NAMALWA (cell line): ENCODE measurements around the gene CSRNP3.
"Not testable (repeated sequence)": the region's sequence is repeated elsewhere in the genome, so short reads cannot be mapped to it uniquely, and the experiment has no call there.

Source experiments
- DNase-seq: peaks from one replicate; pipeline ENCODE4 v3.0.0-alpha.2; 2015; ENCODE audit warnings: low spot score

CSRNP3 gene

DNA sequence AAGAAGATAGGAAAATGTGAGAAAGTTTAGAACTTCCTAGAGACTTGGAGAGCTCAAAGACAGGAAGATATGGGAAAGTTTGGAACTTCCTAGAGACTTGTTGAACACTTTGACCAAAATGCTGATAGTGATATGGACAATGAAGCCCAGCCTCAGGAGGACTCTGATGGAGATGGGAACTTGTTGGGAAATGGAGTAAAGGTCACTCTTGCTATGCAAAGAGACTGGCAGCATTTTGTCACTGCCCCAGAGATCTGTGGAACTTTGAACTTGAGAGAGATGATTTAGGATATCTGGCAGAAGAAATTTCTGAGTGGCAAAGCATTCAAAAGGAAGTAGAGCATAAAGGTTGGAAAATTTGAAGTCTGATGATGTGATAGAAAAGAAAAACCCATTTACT, 121.5 kb downstream of the CSRNP3 start:
- DNase-seq: not testable (repeated sequence)

DNA sequence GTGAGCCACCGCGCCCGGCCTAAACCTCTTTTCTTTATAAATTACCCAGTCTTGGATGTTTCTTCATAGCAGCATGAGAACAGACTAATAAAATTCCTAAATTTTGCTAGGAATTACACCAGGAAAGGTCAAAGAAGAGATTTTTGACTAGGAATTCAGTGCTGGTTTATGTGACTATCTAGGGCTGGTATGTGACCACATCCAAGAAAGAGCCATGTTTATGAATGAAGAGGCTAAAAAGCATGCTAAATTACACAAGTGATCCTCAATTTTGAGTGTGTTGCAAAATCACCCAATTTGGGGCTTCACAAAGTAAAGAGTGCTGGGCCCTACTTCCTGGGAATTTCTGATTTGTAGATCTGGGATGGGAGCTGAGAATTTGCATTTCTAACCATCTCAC, 123.6 kb downstream of the CSRNP3 start:
- no peak for DNase-seq

DNA sequence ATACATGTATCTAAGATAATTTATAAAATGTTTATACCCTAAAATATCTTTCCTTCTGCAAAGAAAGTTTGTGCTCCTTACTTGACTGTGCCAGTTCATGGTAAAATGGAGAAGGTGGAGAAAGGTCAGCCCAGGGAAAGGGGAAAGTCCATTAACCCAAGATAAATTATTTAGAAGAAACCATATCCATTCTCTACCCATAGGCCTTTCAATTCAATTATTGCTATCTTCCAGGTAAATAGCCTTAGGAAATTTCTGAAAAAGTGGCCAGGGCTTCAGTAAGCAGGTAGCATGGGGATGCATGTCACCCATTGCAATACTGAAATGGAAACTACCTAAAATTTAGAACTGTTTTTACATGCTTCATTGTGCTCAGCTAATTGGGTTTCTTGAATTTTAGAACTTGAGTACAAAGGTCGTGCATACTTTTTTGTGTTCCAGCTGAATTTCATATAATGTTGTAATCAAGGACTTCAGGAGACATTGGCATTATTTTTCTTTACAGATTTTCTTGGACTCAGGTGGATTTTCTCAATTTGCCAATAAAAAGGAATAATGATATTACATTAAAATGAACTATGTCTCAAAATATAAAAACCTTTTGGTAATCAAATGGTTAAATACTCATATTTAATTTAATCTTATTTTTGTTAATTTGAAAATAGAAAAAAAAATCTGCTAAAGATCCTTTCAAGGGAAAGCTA, 124.9 kb downstream of the CSRNP3 start:
- DNase-seq: peak; percentile 27

- peak; percentile 79 for DNase-seq
Measured at GRCh38 chr2:165594935-165595255, 125.4 kb downstream of the CSRNP3 start.

- DNase-seq: no peak
Measured at GRCh38 chr2:165596788-165597187, 127.3 kb downstream of the CSRNP3 start.

- no peak for DNase-seq
Measured at GRCh38 chr2:165601065-165601830, 131.8 kb downstream of the CSRNP3 start.

DNA sequence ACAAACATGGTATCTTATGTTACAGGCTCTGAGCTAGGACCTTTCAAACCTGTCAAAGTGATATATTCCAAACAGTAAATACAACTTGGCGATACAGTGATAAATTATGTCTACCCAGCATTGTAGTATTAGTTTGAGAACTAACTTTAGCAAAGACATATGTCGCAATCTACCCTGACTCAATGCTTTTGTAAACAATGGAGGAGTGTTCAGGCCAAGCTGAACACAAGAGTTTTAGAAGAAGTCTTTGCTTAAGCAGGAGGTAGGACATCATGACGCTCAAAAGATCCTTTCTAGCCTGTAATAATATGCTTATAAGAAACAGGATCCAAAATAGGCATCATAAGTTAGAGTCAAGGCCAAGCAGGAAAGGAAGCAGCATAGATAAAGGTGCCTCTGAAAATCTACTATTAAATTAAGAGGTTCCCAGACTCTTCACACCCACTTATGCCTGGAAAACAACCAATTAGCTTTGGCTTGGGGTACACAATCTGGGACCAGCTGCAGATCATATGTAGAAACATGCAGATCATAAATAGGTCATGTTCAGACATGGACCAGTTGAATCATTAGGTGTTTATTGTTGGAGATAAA, 132.5 kb downstream of the CSRNP3 start:
- DNase-seq: no peak

GRCh38 chr2:165609672-165610071, 140.2 kb downstream of the CSRNP3 start:
- no peak for DNase-seq

DNA sequence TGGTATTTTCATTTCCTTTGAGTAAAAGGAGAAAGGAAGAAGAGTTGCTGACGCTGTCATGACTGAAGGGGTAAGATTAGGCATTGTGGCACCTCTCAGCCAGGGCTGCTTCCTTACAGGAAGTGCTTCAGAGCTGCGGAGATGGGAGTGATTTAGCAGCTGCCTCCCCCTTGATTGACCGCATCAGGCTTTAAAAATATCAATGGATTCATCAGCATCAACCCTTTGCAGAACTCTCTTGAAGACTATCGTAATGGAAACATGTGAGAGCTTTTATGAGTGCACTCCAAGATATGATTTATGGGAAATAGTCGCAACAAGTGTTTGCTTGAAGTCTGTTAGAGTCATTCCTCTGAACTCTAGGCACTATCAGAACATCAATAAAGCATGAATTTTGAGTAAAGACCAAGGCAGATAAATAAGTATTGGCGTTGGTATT, 141.1 kb downstream of the CSRNP3 start:
- peak; percentile 25 for DNase-seq

DNA sequence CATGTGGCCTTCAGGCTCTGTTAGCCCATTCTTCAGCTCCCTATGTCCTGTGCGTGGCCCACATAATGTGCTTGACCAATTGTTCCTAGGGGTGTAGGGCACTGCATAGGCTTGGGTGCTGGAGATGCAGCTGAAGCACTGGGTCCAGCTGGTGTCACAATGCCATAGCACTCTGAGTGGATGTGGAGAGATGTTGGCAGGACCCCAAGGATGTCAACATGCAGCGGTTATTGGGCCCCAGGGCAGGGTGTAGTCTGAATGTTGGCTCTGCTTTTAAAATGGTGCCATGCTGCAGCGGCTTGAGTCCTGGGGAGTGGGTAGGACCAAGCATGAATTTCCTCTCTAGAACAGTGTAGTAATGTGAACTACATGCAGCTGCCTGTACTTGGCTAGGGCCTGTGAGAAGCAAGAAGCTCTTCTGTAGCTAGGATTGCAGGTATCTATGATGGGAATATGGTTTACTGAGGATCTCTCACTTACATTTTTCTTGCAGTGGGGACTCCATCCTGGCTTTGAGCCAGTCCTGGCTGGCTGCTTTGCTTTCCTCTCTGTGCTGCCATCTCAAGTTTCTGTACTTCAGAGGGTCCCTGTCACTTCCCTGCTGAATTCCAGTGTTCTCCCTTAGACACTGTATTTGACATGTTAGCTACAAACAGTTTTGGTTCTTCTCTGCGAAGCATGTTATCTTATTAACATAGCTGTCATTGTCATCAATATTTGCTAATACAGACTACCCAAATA, 148.4 kb downstream of the CSRNP3 start:
- DNase-seq: no peak

- no peak for DNase-seq
Measured at GRCh38 chr2:165618806-165619205, 149.3 kb downstream of the CSRNP3 start.

GRCh38 chr2:165621086-165621560, 151.6 kb downstream of the CSRNP3 start:
- no peak for DNase-seq

DNA sequence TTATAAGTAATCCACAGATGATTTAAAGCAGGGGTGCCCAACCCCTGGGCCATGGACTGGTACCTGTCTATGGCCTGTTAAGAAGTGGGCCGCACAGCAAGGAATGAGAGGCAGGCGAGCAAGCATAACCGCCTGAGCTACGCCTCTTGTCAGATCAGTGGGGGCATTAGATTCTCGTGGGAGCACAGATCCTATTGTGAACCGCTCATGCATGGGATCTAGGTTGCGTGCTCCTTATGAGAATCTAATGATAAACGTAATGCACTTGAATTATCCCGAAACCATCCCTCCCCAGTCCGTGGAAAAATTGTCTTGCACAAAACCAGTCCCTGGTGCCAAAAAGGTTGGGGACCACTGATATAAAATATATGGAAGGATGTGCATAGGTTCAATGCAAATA, 153.7 kb downstream of the CSRNP3 start:
- DNase-seq: no peak

DNA sequence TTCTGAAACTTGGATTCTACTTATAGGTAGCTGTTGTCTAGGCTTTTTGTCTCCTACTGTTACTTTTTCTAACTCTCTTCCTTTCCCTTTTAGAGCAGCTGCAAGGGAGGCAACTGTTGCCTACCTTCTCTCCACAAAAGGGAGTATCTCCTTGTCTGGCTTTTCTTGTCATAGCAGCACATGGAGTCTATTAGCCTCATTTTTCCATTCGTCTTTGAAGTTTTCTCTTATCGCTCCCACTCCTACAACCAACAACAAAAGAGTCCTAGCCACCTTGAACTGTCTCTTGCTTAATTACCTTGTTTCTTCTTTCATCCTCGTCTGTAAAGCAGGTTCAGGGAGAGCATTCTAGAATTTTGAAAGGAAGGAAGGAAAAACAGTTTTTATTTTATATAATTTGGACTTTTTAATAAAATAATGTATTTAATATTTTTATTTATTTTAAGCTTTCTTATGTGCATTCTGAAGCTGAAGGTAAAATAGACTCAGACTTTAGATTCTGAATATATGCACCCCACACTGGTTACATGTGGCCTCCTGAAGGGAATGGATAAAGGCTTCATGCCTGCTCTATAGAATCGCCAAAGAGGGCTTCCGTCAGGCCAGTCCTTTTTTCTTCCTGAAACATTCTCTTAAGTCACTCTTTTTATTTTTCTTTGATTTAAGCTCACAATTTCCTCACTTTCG, 154.4 kb downstream of the CSRNP3 start:
- no peak for DNase-seq

DNA sequence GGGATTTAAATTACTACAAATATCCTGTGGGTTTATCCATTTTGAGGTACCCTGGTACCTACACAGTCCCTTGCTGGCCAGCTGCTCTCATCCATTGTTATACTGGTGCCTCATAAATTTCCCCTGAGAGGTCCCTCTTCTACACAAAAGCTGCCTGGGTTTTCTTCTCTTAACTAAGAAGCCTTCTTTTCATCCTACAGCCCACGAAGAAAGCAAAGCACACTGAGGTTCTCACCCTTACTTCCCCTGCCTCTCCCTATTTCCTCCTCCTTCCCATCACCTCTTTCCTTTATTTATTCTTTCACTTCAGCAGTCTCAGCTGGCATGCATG, 154.9 kb downstream of the CSRNP3 start:
- no peak for DNase-seq

GRCh38 chr2:165627470-165627869, 158.0 kb downstream of the CSRNP3 start:
- no peak for DNase-seq

DNA sequence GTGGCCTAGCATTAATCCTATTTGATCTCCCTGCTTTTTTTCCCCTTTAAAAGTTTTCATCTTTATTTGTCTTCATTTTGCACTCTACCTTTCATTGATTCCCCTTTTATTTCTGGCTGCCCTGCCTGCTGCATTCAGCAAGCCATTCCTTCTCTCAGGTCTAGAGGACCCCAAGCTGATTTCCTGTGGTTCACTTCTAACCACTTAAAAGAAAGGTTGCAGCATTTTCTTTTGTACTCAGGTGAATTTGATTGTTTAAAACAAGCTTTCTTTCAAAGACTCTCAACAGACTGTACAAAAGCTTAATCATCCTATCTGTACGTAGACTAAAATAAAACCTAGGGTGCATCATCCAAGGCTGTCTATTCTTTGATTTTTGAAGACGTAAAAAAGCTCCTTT, 160.3 kb downstream of the CSRNP3 start:
- DNase-seq: no peak

DNA sequence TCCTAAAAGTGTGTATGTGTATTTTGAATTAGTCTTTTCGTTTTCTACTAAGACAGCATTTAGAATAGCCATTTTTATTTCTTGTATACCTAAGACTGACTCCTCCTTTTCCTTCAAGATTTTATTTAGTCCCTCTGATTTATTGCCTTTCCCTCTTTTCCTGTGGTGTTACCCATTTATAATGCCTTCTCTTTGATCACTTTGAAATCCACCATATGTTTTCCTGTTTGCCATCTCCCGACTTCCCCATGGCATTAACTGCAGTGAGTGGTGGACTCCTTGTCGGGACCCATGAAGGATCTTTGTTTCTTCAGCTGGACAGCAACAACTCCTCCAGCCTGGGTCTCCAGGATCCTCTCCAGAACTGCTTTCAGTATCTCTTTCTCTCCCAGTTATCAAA, 160.7 kb downstream of the CSRNP3 start:
- no peak for DNase-seq

DNA sequence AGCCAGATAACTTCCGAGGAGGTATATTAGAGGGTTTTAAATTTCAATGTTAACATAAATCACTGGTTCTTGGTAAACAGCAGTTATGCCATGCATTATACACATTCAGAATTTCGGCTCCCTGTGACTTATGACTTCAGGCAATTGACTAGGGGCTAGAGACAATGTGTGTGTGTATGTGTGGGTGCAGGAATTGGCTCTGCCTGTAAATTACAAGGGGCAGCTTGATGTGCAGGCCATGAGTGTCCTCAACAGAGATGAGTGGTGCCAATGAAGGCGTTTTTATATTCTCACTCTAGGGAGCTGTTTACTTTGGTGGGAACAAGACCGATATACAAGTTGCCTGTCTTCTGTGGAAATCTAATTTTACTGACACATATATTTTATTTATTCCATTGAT, 161.6 kb downstream of the CSRNP3 start:
- DNase-seq: no peak

DNA sequence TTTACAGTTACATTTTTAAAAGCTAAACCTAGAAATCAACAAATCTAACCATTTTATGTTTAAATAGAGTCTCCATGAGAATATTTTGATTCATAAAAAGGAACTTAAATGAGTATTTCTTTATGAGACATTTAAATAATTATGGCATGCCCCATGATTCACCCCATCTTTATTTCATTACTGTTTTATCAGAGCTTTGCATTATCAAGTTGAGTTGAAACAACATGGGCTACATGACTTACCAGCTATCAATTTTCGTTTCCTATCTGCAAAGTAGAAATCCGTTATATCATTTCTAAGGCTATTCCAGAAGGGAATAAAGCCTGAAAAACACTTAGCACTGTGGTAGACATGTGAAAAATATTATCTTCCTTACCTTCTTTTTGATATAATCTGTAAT, 163.1 kb downstream of the CSRNP3 start:
- no peak for DNase-seq

GRCh38 chr2:165633431-165633830, 163.9 kb downstream of the CSRNP3 start:
- DNase-seq: no peak

DNA sequence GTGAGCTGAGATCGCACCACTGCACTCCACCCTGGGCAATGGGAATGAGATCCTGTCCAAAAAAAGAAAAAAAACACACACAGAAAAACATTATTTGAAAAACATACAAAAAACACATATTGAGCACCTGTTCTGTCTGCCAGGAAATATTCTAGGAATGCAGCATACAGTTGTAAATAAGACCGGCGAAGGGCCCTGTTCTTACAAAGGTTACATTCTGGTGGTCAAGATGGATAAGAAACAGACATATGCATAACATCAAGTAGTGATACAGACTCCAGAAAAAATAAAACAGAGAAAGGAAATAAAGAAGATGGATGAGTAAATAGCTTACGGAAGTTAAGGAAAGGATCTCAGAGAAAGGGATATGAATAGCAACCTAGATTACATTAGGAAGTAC, 164.8 kb downstream of the CSRNP3 start:
- DNase-seq: no peak
